Keratinocyte (primary cell): ENCODE data around the gene EIF4G1. TPM values are rescaled to one million over a fixed set of nuclear protein-coding genes. Genes with fewer than 3 reads are reported as not detected.

ENCODE experiments used
- DNase-seq: peaks from one replicate; pipeline ENCODE4 v3.0.0-alpha.2; 2011; ENCODE audit warnings: low read depth, missing footprints, low spot score
- FAIRE-seq: peaks from 2 replicates; lab custom pipeline; 2011; peaks lifted over from hg19 to GRCh38; lab: Jason Lieb, UNC
- H2AFZ ChIP-seq: 2 replicates; pipeline ENCODE4 v1.6.0; 2012; ENCODE audit warnings: low read length, control low read depth, inconsistent platforms; ENCODE audit not compliant: control insufficient read depth
- H3K27ac ChIP-seq: 2 replicates; pipeline ENCODE4 v1.5.1; 2011; ENCODE audit warnings: low read length; ENCODE audit not compliant: control insufficient read depth, insufficient read depth
- H3K27me3 ChIP-seq: 3 replicates; pipeline ENCODE4 v1.6.0; 2011; ENCODE audit warnings: low read length; ENCODE audit not compliant: control insufficient read depth, insufficient read depth; ENCODE audit errors: extremely low read depth
- H3K36me3 ChIP-seq, 2 experiments: 2 replicates in 1 of 2; 3 replicates in 1 of 2; pipeline ENCODE4 v1.5.1; 2011; ENCODE audit warnings: low read length in 2 of 2, mild to moderate bottlenecking in 1 of 2; ENCODE audit not compliant: control insufficient read depth in 2 of 2, insufficient read depth in 2 of 2; ENCODE audit errors: extremely low read depth in 1 of 2
- H3K4me1 ChIP-seq: 3 replicates; pipeline ENCODE4 v1.5.1; 2011; ENCODE audit warnings: low read length; ENCODE audit not compliant: control insufficient read depth, insufficient read depth; ENCODE audit errors: extremely low read depth
- H3K4me2 ChIP-seq: 3 replicates; pipeline ENCODE4 v1.6.0; 2011; ENCODE audit warnings: low read depth, low read length; ENCODE audit not compliant: control insufficient read depth, insufficient read depth; ENCODE audit errors: extremely low read depth
- H3K4me3 ChIP-seq, 3 experiments: fragments of 200-600 bp in 1 of 3; sonication (generic) in 1 of 3; 2 replicates in 2 of 3; 3 replicates in 1 of 3; pipeline ENCODE4 v1.5.1; 2011 to 2016; ENCODE audit warnings: low read length in 3 of 3, mild to moderate bottlenecking in 3 of 3, control low read depth in 2 of 3, inconsistent platforms in 1 of 3, low read depth in 1 of 3, mixed read lengths in 1 of 3, mixed run types in 1 of 3, moderate library complexity in 1 of 3; ENCODE audit not compliant: control insufficient read depth in 2 of 3, insufficient read depth in 2 of 3; ENCODE audit errors: extremely low read depth in 1 of 3
- H3K79me2 ChIP-seq: 2 replicates; pipeline ENCODE4 v1.6.0; 2012; ENCODE audit warnings: low read length; ENCODE audit not compliant: control insufficient read depth, insufficient read depth
- H3K9ac ChIP-seq: 3 replicates; pipeline ENCODE4 v1.6.0; 2011; ENCODE audit warnings: low read length; ENCODE audit not compliant: control insufficient read depth, insufficient read depth; ENCODE audit errors: extremely low read depth
- H3K9me1 ChIP-seq: 3 replicates; pipeline ENCODE4 v1.6.0; 2011; ENCODE audit warnings: low read length; ENCODE audit not compliant: control insufficient read depth, insufficient read depth; ENCODE audit errors: extremely low read depth
- H3K9me3 ChIP-seq: 2 replicates; pipeline ENCODE4 v1.5.1; 2012; ENCODE audit warnings: low read depth, low read length; ENCODE audit not compliant: control insufficient read depth
- H4K20me1 ChIP-seq: 3 replicates; pipeline ENCODE4 v1.6.0; 2011; ENCODE audit warnings: low read length; ENCODE audit not compliant: control insufficient read depth, insufficient read depth; ENCODE audit errors: extremely low read depth
- CTCF ChIP-seq, 3 experiments: IDR thresholded peaks in 1 of 3; conservative IDR thresholded peaks in 1 of 3; optimal IDR thresholded peaks in 1 of 3; 2 replicates in 2 of 3; 3 replicates in 1 of 3; pipeline versions ENCODE3 to v1.5.1; 2011; ENCODE audit warnings: low read length in 3 of 3, mild to moderate bottlenecking in 3 of 3, moderate library complexity in 2 of 3, control low read depth in 1 of 3, inconsistent platforms in 1 of 3; ENCODE audit not compliant: insufficient read depth in 2 of 3; ENCODE audit errors: extremely low read depth in 1 of 3
- EZH2 ChIP-seq: IDR thresholded peaks from one replicate; pipeline ENCODE4 v1.6.1; 2012; ENCODE audit warnings: inconsistent platforms, mild to moderate bottlenecking, low read length, moderate library complexity
- dilution Hi-C: fragments of 300-500 bp; cut with MboI; formaldehyde crosslinking; loops from one replicate; pipeline ENCODE4 v1.7.0; 2020; ENCODE audit warnings: low sequenced_read_pairs; ENCODE audit not compliant: extremely low pct_ligation_motif_present
- polyA plus RNA-seq, 5 experiments: library from polyadenylated mRNA; depleted of rRNA in 3 of 5; stranded (reverse) in 3 of 5; stranded (forward) in 1 of 5; unstranded in 1 of 5; fragments of >200 nt; gene quantifications; 1 replicate in 1 of 5; 2 replicates in 3 of 5; 3 replicates in 1 of 5; pipeline versions ENCODE4 v1.2.1 to v1.2.3, GENCODE V29; 2011 to 2012; ENCODE audit warnings: missing spikeins in 2 of 5, low read depth in 1 of 5, low replicate concordance in 1 of 5

The EIF4G1 gene
- polyA plus RNA-seq, 1 donor (not counting 4 experiments of a cell fraction or from before 2014, with no cell fraction given) = 225 TPM

DNA sequence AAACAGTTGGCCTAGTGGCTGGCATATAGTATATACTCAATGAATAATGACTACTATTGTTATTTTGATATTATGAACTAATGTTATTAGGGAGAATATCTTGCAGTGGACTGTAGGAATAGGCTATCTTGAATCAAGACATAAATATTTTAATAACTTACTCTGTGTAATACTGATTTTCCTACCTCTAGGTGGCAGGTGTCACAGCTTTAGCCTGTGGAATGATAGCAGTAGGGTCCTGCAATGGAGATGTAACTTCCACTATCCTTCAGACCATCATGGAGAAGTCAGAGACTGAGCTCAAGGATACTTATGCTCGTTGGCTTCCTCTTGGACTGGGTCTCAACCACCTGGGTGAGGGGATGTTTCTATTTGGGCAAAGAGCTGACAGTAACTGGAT is 8.8 kb upstream of the EIF4G1 start:
- FAIRE-seq = no peak
- Histone ChIP-seq H3K36me3 (peaks cover 61 to 72% of the 10 kb centered on the region in 2 experiments), H3K4me1 (peaks cover 4% of the 10 kb centered on the region), H4K20me1 (peaks cover 13% of the 10 kb centered on the region), H2AFZ (no peak overlapping the region), H3K27me3 (no peaks in the 10 kb centered on the region), H3K9me3 (no peaks in the 10 kb centered on the region), H3K4me2 (no peak overlapping the region), H3K4me3 (no peak overlapping the region), H3K79me2 (peaks cover 53% of the 10 kb centered on the region), H3K9me1 (no peaks in the 10 kb centered on the region), H3K27ac (no peak overlapping the region), H3K9ac (no peak overlapping the region)
- TF ChIP-seq CTCF (optimal IDR thresholded peaks at IDR 0.05 in 1 of 3, IDR thresholded peaks at IDR 0.05 in 1 of 3, conservative IDR thresholded peaks at IDR 0.05 in 1 of 3; ENCODE audit: extremely low read depth in 1 of 3, insufficient read depth in 2 of 3, low read length in 3 of 3) (peak in 2 of 3 experiments; percentile 9 to 48), EZH2 (no peak)
- dilution Hi-C loops = no loop called here
- no peak for DNase-seq

DNA sequence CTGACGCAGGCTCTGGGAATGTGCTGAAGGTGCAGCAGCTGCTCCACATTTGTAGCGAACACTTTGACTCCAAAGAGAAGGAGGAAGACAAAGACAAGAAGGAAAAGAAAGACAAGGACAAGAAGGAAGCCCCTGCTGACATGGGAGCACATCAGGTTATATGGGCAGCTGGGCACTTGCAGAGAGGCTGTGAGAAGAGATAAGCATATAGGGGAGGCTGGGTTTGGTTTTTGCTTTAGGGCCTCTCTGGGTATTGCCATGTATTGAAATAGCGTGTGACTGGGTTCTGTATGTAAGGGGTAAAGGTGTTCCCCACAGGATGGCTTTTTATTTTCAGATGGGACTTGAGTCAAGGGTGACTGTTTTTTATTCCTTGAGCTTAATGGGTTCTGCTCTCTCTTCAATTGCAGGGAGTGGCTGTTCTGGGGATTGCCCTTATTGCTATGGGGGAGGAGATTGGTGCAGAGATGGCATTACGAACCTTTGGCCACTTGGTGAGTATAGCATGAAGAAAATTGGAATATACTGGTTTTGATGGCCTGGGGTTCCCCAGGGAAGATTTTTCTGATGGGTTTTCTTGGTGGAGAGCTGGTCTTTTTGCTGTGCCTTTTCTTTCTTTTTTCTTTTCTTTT is 7.9 kb upstream of the EIF4G1 start:
- DNase-seq (no peak), FAIRE-seq (no peak)
- H2AFZ ChIP-seq = no peak overlapping the region
- dilution Hi-C loops = no loop called here
- H3K9ac ChIP-seq = no peak overlapping the region
- no peaks in the 10 kb centered on the region for H3K4me1 ChIP-seq
- no peaks in the 10 kb centered on the region for H3K27me3 ChIP-seq
- TF ChIP-seq CTCF (optimal IDR thresholded peaks at IDR 0.05 in 1 of 3, IDR thresholded peaks at IDR 0.05 in 1 of 3, conservative IDR thresholded peaks at IDR 0.05 in 1 of 3; ENCODE audit: extremely low read depth in 1 of 3, insufficient read depth in 2 of 3, low read length in 3 of 3) = no peak
- TF ChIP-seq EZH2 = no peak
- peaks cover 59 to 66% of the 10 kb centered on the region in 2 experiments for H3K36me3 ChIP-seq
- peaks cover 45% of the 10 kb centered on the region for H3K79me2 ChIP-seq
- H3K9me3 ChIP-seq = no peaks in the 10 kb centered on the region
- H3K4me3 ChIP-seq = no peak overlapping the region
- H3K4me2 ChIP-seq = no peak overlapping the region
- no peaks in the 10 kb centered on the region for H3K9me1 ChIP-seq
- peaks cover 13% of the 10 kb centered on the region for H4K20me1 ChIP-seq
- no peak overlapping the region for H3K27ac ChIP-seq
